Measurements from ENCODE around the gene LHFPL2. TPM values are rescaled to one million over a fixed set of nuclear protein-coding genes. Genes with fewer than 3 reads are reported as not detected.
A peak's percentile ranks its signal among the peaks of the same experiment; 100 is the strongest.

LHFPL2 gene
- total RNA-seq, 2 donors from 2014 or later, result 30.1 to 72.6 TPM

DNA sequence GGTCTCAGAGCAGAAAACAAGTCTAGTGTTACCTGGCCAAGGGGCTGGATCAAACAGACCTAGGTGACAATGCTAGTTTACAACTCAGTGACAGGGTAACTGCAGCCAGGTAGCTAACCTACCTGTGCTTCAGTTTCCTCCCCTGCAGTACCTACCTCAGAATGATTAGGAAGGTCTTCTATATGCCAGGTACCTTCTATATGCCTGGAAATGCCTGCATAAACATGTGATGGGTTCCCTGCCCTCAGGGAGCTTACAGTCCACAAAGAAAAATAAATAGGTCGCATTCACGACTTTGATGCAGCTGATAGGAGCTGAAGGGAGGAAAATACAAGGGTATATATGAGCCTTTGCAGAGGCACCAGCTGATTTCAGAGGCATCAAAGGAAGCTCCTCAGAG lies 16.1 kb downstream of the LHFPL2 start:
- Histone ChIP-seq H3K27ac (no peak overlapping the region), H3K4me1 (ENCODE audit: control insufficient read depth in 1 of 2, low read depth in 2 of 2) (peaks cover 1 to 44% of the 10 kb centered on the region in 2 donors)
- ATAC-seq (ENCODE audit: insufficient number of reproducible peaks, low FRiP score, low read depth), result no peak

DNA sequence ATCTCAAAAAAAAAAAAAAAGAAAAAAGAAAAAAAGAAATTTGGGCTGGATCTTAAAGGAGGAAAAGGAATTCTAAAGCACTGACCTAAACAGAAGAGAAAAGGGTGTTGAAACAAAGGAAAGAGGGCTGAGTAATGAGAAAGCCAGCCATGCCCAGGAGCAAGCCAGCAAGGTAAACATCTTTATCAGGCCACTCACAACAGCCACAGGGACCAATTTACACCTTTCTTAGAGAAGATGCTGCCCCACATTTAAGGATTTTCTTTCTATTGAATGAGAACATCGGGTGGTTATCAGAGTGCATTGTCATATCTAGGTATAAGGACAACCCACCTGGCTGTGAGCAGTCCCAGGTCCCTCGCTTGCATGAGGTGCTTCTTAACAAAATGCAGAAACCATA lies 16.6 kb downstream of the LHFPL2 start:
- no peak for ATAC-seq (ENCODE audit: insufficient number of reproducible peaks, low FRiP score, low read depth)
- Histone ChIP-seq H3K27me3 (replicated peaks; ENCODE audit: insufficient read depth) (no peaks in the 10 kb centered on the region), H3K36me3 (peaks cover 13% of the 10 kb centered on the region), H3K9me3 (no peaks in the 10 kb centered on the region), H3K4me1 (ENCODE audit: control insufficient read depth in 1 of 2, low read depth in 2 of 2) (peaks cover 0 to 44% of the 10 kb centered on the region in 2 donors), H3K27ac (no peak overlapping the region), H3K4me3 (no peak overlapping the region)
- no peak for DNase-seq (ENCODE audit: low spot score)
- TF ChIP-seq, protein P1, sequence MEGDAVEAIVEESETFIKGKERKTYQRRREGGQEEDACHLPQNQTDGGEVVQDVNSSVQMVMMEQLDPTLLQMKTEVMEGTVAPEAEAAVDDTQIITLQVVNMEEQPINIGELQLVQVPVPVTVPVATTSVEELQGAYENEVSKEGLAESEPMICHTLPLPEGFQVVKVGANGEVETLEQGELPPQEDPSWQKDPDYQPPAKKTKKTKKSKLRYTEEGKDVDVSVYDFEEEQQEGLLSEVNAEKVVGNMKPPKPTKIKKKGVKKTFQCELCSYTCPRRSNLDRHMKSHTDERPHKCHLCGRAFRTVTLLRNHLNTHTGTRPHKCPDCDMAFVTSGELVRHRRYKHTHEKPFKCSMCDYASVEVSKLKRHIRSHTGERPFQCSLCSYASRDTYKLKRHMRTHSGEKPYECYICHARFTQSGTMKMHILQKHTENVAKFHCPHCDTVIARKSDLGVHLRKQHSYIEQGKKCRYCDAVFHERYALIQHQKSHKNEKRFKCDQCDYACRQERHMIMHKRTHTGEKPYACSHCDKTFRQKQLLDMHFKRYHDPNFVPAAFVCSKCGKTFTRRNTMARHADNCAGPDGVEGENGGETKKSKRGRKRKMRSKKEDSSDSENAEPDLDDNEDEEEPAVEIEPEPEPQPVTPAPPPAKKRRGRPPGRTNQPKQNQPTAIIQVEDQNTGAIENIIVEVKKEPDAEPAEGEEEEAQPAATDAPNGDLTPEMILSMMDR (IDR thresholded peaks at IDR 0.05), result no peak

More for the DNA sequence above, 16.1 kb downstream of the LHFPL2 start:
- H3K9me3 ChIP-seq, result no peaks in the 10 kb centered on the region
- peaks cover 13% of the 10 kb centered on the region for H3K36me3 ChIP-seq
- TF ChIP-seq, protein P1 (IDR thresholded peaks at IDR 0.05), result no peak
- no peaks in the 10 kb centered on the region for H3K27me3 ChIP-seq (replicated peaks; ENCODE audit: insufficient read depth)
- DNase-seq (ENCODE audit: low spot score), result no peak
- H3K4me3 ChIP-seq, result no peak overlapping the region

DNA sequence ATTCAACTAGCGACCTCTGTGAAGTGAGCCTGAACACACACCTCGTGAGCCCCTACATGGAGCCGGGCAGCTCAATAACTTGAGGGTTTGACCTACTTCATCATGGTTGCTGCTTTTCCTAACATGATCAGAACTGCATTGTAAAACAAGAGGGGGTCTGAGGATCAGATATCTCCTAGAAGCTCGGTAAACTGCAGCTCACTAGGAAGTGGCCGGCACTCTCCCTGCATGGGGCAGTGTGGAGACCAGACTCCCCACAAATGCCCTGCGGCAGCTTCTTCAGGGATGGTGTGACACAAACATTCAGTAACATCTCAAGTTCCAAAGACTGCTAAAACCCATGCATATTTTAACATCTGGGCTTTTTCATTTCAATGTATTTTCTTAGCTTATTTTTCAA lies 18.5 kb downstream of the LHFPL2 start:
- DNase-seq (ENCODE audit: low spot score), result no peak
- no peak overlapping the region for H3K4me3 ChIP-seq
- peaks cover 3 to 58% of the 10 kb centered on the region in 2 donors for H3K4me1 ChIP-seq (ENCODE audit: control insufficient read depth in 1 of 2, low read depth in 2 of 2)
- H3K27me3 ChIP-seq (replicated peaks; ENCODE audit: insufficient read depth), result no peaks in the 10 kb centered on the region
- H3K9me3 ChIP-seq, result no peaks in the 10 kb centered on the region
- no peak for ATAC-seq (ENCODE audit: insufficient number of reproducible peaks, low FRiP score, low read depth)
- peaks cover 13% of the 10 kb centered on the region for H3K36me3 ChIP-seq
- no peak overlapping the region for H3K27ac ChIP-seq
- TF ChIP-seq, protein P1 (IDR thresholded peaks at IDR 0.05), result no peak

DNA sequence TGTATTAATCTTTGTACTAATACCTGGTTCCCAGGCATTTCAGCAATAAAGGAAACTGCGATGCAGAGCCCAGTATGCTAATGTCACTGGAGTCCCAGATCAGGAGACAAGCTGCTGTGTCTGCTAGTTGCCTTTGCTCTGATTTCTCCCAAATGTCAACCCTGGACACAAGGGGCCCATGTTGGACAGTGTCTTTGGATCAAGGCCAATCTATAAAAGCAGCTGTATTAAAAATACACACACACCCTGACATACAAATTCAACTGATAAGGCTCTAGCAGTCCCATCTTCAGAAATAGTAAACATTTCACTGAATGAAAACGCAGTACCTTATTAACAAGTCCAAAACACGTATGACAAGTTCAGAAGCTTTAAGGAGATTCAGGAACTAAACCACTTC lies 18.9 kb downstream of the LHFPL2 start:
- H3K4me3 ChIP-seq, result no peak overlapping the region
- no peak for DNase-seq (ENCODE audit: low spot score)
- no peak overlapping the region for H3K27ac ChIP-seq
- peaks cover 3 to 53% of the 10 kb centered on the region in 2 donors for H3K4me1 ChIP-seq (ENCODE audit: control insufficient read depth in 1 of 2, low read depth in 2 of 2)
- TF ChIP-seq, protein P1 (IDR thresholded peaks at IDR 0.05), result no peak
- no peak for ATAC-seq (ENCODE audit: insufficient number of reproducible peaks, low FRiP score, low read depth)
- no peaks in the 10 kb centered on the region for H3K9me3 ChIP-seq
- no peaks in the 10 kb centered on the region for H3K27me3 ChIP-seq (replicated peaks; ENCODE audit: insufficient read depth)
- peaks cover 13% of the 10 kb centered on the region for H3K36me3 ChIP-seq

DNA sequence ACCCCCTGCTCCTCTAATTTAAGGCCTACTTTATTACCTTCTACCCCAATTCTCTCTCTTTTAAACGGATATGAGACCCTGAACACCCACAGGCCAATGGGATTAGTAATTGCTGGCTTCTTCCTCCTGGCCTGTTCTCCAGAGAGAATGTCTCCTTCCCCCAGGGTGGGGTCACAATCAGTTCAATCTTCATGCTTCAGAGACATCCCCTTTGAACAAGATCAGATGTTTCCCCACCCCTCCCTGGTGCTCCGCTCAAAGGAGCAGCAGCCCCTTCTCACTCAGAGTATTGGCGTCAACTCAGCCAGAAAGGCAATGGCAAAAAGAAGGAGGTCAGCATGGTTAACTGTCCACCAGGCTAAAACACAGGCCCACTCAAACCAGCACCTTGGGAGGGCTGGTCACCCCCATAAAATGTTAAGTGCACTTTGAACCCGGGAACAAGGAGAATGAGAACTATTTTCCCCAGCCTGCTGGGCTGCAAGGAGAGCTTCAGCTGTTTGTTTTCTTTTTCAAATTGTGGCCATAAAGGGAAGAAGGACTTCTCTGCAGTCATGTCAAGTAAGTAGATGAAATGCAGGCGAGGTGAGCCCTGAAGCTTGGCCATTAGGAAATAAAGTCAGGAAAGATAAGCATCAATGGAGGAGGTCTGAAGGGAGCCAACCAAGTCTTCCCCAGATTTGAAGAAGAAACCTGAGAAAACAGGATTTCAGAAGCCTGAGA lies 20.1 kb downstream of the LHFPL2 start:
- Histone ChIP-seq H3K9me3 (no peaks in the 10 kb centered on the region), H3K4me3 (no peak overlapping the region), H3K4me1 (ENCODE audit: control insufficient read depth in 1 of 2, low read depth in 2 of 2) (peaks cover 3 to 49% of the 10 kb centered on the region in 2 donors), H3K27ac (peak overlapping the region in 1 of 2 donors; percentile 8), H3K27me3 (replicated peaks; ENCODE audit: insufficient read depth) (no peaks in the 10 kb centered on the region), H3K36me3 (peaks cover 13% of the 10 kb centered on the region)
- no peak for DNase-seq (ENCODE audit: low spot score)
- ATAC-seq (ENCODE audit: insufficient number of reproducible peaks, low FRiP score, low read depth), result no peak
- TF ChIP-seq, protein P1 (IDR thresholded peaks at IDR 0.05), result no peak
